IMR-90 (cell line): ENCODE measurements around the gene YTHDF2. TPM values are rescaled to one million over a fixed set of nuclear protein-coding genes. Genes with fewer than 3 reads are reported as not detected.

Experiments
- ATAC-seq: fragments of 200-7000 bp; cut with Tn5 transposase; 2 replicates; pipeline ENCODE4 v1.9.1; 2020; ENCODE audit warnings: low read depth, mild to moderate bottlenecking, moderate library complexity
- BruUV-seq: library from RNA; stranded (reverse); fragments of 400-500 nt; replicated peaks from 2 replicates; lab custom pipeline; 2021; lab: Mats Ljungman, UMichigan
- CTCF ChIA-PET: fragments of 300-600 bp; formaldehyde crosslinking; extraction: SDS; loops from one replicate; lab custom pipeline; 2021; ENCODE audit warnings: antibody characterized with exemption; lab: Yijun Ruan, JAX
- POLR2A ChIA-PET: fragments of 300-600 bp; sonication (Branson Sonifier 250); formaldehyde crosslinking; loops from one replicate; lab custom pipeline; 2022; ENCODE audit warnings: antibody characterized with exemption; ENCODE audit not compliant: unreplicated experiment; lab: Charles Lee
- DNase-seq: peaks from one replicate; pipeline ENCODE4 v3.0.0; 2013
- H2AFZ ChIP-seq: replicated peaks from 2 replicates; pipeline ENCODE3; 2013; ENCODE audit warnings: low read length, mild to moderate bottlenecking; ENCODE audit not compliant: poor library complexity
- H2AK5ac ChIP-seq: 2 replicates; pipeline ENCODE4 v1.6.1; 2013; ENCODE audit warnings: low read depth, low read length, inconsistent platforms
- H2AK9ac ChIP-seq: replicated peaks from 2 replicates; pipeline ENCODE3; 2013; ENCODE audit warnings: mild to moderate bottlenecking, low read depth, low read length, moderate library complexity; ENCODE audit not compliant: poor library complexity
- H2BK120ac ChIP-seq: 2 replicates; pipeline ENCODE4 v1.6.1; 2013; ENCODE audit warnings: low read depth, low read length, inconsistent platforms
- H2BK15ac ChIP-seq: 3 replicates; pipeline ENCODE4 v1.6.1; 2013; ENCODE audit warnings: low read depth, low read length, inconsistent platforms
- H2BK20ac ChIP-seq: 2 replicates; pipeline ENCODE4 v1.6.1; 2013; ENCODE audit warnings: low read depth, mild to moderate bottlenecking, inconsistent platforms, low read length, moderate library complexity
- H2BK5ac ChIP-seq: 2 replicates; pipeline ENCODE4 v1.6.1; 2013; ENCODE audit warnings: mild to moderate bottlenecking, low read depth, low read length, inconsistent platforms; ENCODE audit not compliant: poor library complexity, severe bottlenecking
- H3K14ac ChIP-seq: replicated peaks from 2 replicates; pipeline ENCODE4 v1.6.1; 2013; ENCODE audit warnings: low read depth, low read length, inconsistent platforms
- H3K18ac ChIP-seq: 2 replicates; pipeline ENCODE4 v1.6.1; 2013; ENCODE audit warnings: low read depth, low read length, control low read depth
- H3K23ac ChIP-seq: 2 replicates; pipeline ENCODE4 v1.6.1; 2013; ENCODE audit warnings: low read depth, low read length, inconsistent platforms
- H3K27ac ChIP-seq: 2 replicates; pipeline ENCODE4 v1.5.1; 2013; ENCODE audit warnings: mild to moderate bottlenecking, control low read depth, low read length; ENCODE audit not compliant: insufficient read depth
- H3K27me3 ChIP-seq: 2 replicates; pipeline ENCODE4 v1.6.1; 2013; ENCODE audit warnings: low read length; ENCODE audit not compliant: control insufficient read depth, insufficient read depth
- H3K36me3 ChIP-seq: 2 replicates; pipeline ENCODE4 v1.6.1; 2013; ENCODE audit warnings: low read length, mixed read lengths; ENCODE audit not compliant: control insufficient read depth, insufficient read depth
- H3K4ac ChIP-seq: 2 replicates; pipeline ENCODE4 v1.6.1; 2013; ENCODE audit warnings: low read depth, low read length, inconsistent platforms
- H3K4me1 ChIP-seq: 2 replicates; pipeline ENCODE4 v1.6.1; 2013; ENCODE audit warnings: low read length, mixed read lengths; ENCODE audit not compliant: control insufficient read depth, insufficient read depth
- H3K4me2 ChIP-seq: 2 replicates; pipeline ENCODE4 v1.6.1; 2013; ENCODE audit warnings: low read depth, mild to moderate bottlenecking, control low read depth, low read length, moderate library complexity
- H3K4me3 ChIP-seq: 2 replicates; pipeline ENCODE4 v1.5.1; 2013; ENCODE audit warnings: low read depth, mild to moderate bottlenecking, control low read depth, low read length, moderate library complexity; ENCODE audit not compliant: insufficient read depth
- H3K56ac ChIP-seq: 2 replicates; pipeline ENCODE4 v1.6.1; 2013; ENCODE audit warnings: low read length, inconsistent platforms; ENCODE audit not compliant: insufficient read depth; ENCODE audit errors: extremely low read depth
- H3K79me1 ChIP-seq, 2 experiments: 2 replicates each; pipeline ENCODE4 v1.6.1; 2013; ENCODE audit warnings: low read length in 2 of 2, inconsistent platforms in 1 of 2, low read depth in 1 of 2
- H3K9ac ChIP-seq: 2 replicates; pipeline ENCODE4 v1.6.1; 2013; ENCODE audit warnings: low read depth, low read length, control low read depth
- H3K9me1 ChIP-seq: 2 replicates; pipeline ENCODE4 v1.6.1; 2013; ENCODE audit warnings: low read length, inconsistent platforms; ENCODE audit not compliant: insufficient read depth
- H3K9me3 ChIP-seq: 2 replicates; pipeline ENCODE4 v1.6.1; 2013; ENCODE audit warnings: low read length; ENCODE audit not compliant: control insufficient read depth, insufficient read depth
- H4K20me1 ChIP-seq: 2 replicates; pipeline ENCODE4 v1.6.1; 2013; ENCODE audit warnings: low read length, inconsistent platforms; ENCODE audit not compliant: insufficient read depth
- H4K5ac ChIP-seq: 2 replicates; pipeline ENCODE4 v1.6.1; 2013; ENCODE audit warnings: mild to moderate bottlenecking, low read depth, low read length, control low read depth
- H4K8ac ChIP-seq, 2 experiments: 2 replicates each; pipeline ENCODE4 v1.6.1; 2013; ENCODE audit warnings: low read depth in 2 of 2, low read length in 2 of 2, control low read depth in 1 of 2, inconsistent platforms in 1 of 2
- H4K91ac ChIP-seq: 2 replicates; pipeline ENCODE4 v1.6.1; 2013; ENCODE audit warnings: low read depth, low read length, inconsistent platforms; ENCODE audit not compliant: insufficient read depth
- BHLHE40 ChIP-seq: fragments of 150-350 bp; IDR thresholded peaks from 2 replicates; pipeline ENCODE4 v1.6.1; 2016; ENCODE audit warnings: mild to moderate bottlenecking, low read depth, low read length
- CTCF ChIP-seq: conservative IDR thresholded peaks from 2 replicates; pipeline ENCODE4 v1.5.1; 2012; ENCODE audit warnings: mild to moderate bottlenecking, low read depth, low read length, improper control_type of control experiment
- ELK1 ChIP-seq: fragments of 150-350 bp; IDR thresholded peaks from 2 replicates; pipeline ENCODE4 v1.6.1; 2016; ENCODE audit warnings: low read depth, mild to moderate bottlenecking, low read length, moderate library complexity, borderline replicate concordance
- MAFK ChIP-seq: IDR thresholded peaks from 2 replicates; pipeline ENCODE4 v1.6.1; 2012; ENCODE audit warnings: low read depth, low read length, improper control_type of control experiment
- MAZ ChIP-seq: IDR thresholded peaks from 2 replicates; pipeline ENCODE4 v1.6.1; 2012; ENCODE audit warnings: low read depth, mild to moderate bottlenecking, low read length, improper control_type of control experiment, moderate library complexity, borderline replicate concordance
- MXI1 ChIP-seq: IDR thresholded peaks from 2 replicates; pipeline ENCODE4 v1.6.1; 2012; ENCODE audit warnings: low read depth, mild to moderate bottlenecking, low read length, moderate library complexity, borderline replicate concordance
- RAD21 ChIP-seq: IDR thresholded peaks from 2 replicates; pipeline ENCODE4 v1.6.1; 2012; ENCODE audit warnings: low read length, improper control_type of control experiment
- RCOR1 ChIP-seq: IDR thresholded peaks from 2 replicates; pipeline ENCODE4 v1.6.1; 2012; ENCODE audit warnings: mild to moderate bottlenecking, low read length, improper control_type of control experiment; ENCODE audit not compliant: insufficient replicate concordance
- RFX5 ChIP-seq: IDR thresholded peaks from 2 replicates; pipeline ENCODE4 v1.8.0; 2012; ENCODE audit warnings: low read depth, mild to moderate bottlenecking, low read length, moderate library complexity
- SMC3 ChIP-seq: fragments of 150-350 bp; IDR thresholded peaks from 2 replicates; pipeline ENCODE4 v1.6.1; 2016; ENCODE audit warnings: low read depth, mild to moderate bottlenecking, antibody characterized with exemption, low read length, moderate library complexity
- WGBS, 2 experiments: methylation state at CpG; one replicate each; pipeline versions ENCODE4 v1.1.5 to v1.1.7; 2013; ENCODE audit warnings: missing lambda C conversion rate in 2 of 2; ENCODE audit not compliant: insufficient read length in 1 of 2; ENCODE audit errors: extremely low coverage in 2 of 2; 5-methylcytosine and 5-hydroxymethylcytosine counted together
- dilution Hi-C: fragments of 300-500 bp; cut with HindIII; formaldehyde crosslinking; loops from one replicate; pipeline ENCODE4 v1.14.3; 2018; ENCODE audit warnings: low sequenced_read_pairs; ENCODE audit not compliant: unreplicated experiment
- in situ Hi-C: fragments of 300-500 bp; cut with MboI; formaldehyde crosslinking; loops from 3 replicates; pipeline ENCODE4 v1.14.3; 2019; ENCODE audit warnings: low sequenced_read_pairs, inconsistent platforms, mixed read lengths
- intact Hi-C: fragments of 100-400 bp; cut with micrococcal nuclease; formaldehyde crosslinking; loops from 2 replicates; pipeline ENCODE4 v1.10.0; 2022
- polyA plus RNA-seq, 3 experiments: library from polyadenylated mRNA; depleted of rRNA; stranded (reverse); fragments of >200 nt; gene quantifications; 2 replicates each; pipeline ENCODE4 v1.2.3, GENCODE V29; 2012; ENCODE audit warnings: low replicate concordance in 1 of 3
- total RNA-seq: library from RNA; depleted of rRNA; stranded (reverse); fragments of >200 nt; gene quantifications from 2 replicates; pipeline ENCODE4 v1.2.3, GENCODE V29; 2012

Gene YTHDF2
- total and polyA plus RNA-seq, 2 of the 4 experiments (the other 2 are of a cell fraction): 50.0 to 94.3 TPM

GRCh38 chr1:28756846-28757245 is 20.1 kb downstream of the YTHDF2 start:
- 75% methylated on average over 2 of the region's 5 CpGs; no CpG with 5 or more reads in 1 of the 2 experiments for WGBS, 2 experiments
- POLR2A ChIA-PET: interaction anchor here (0.6 kb wide), 1 partner anchor 140 kb away, joined by 3 read pairs; no protein-coding TSS in a partner anchor

More at GRCh38 chr1:28756846-28757245, 20.1 kb downstream of the YTHDF2 start:
- Histone ChIP-seq H2BK15ac (no peak overlapping the region), H2AK5ac (no peak overlapping the region), H3K23ac (no peak overlapping the region; the same call in 1 of the 2 replicates), H3K14ac (0 out of 2 replicates have a peak overlapping the region, but pooled peaks have one; percentile 1), H4K8ac (no peak overlapping the region), H4K20me1 (peaks cover 97% of the 10 kb centered on the region), H3K18ac (peak overlapping the region; percentile 75; the same call in 1 of the 2 replicates), H3K4me2 (peak overlapping the region; percentile 60; the same call in 1 of the 2 replicates), H3K4ac (0 out of 2 replicates have a peak overlapping the region, but pooled peaks have one; percentile 1), H3K9me1 (peaks cover 9% of the 10 kb centered on the region), H3K9me3 (no peaks in the 10 kb centered on the region), H3K36me3 (peaks cover 20% of the 10 kb centered on the region), H2BK20ac (no peak overlapping the region), H4K5ac (peak overlapping the region; percentile 44; the same call in 1 of the 2 replicates), H2AFZ (no peak overlapping the region), H4K91ac (no peak overlapping the region), H3K56ac (no peak overlapping the region), H3K9ac (peak overlapping the region; percentile 53; the same call in 1 of the 2 replicates), H2BK120ac (no peak overlapping the region), H3K4me1 (peaks cover 15% of the 10 kb centered on the region), H3K27ac (peak overlapping the region; percentile 84; the same call in 1 of the 2 replicates), H3K79me1 (peaks cover 9 to 65% of the 10 kb centered on the region in 2 experiments), H2BK5ac (peak overlapping the region; percentile 28), H2AK9ac (no peak overlapping the region), H3K27me3 (no peaks in the 10 kb centered on the region), H3K4me3 (no peak overlapping the region)
- CTCF ChIA-PET: interaction anchor here (0.6 to 1.0 kb wide), 3 partner anchors 10 to 123 kb away, joined by 3 read pairs; no protein-coding TSS in a partner anchor
- no TSS peak for BruUV-seq
- in situ Hi-C loops (no loop called here), dilution Hi-C loops (no loop called here), intact Hi-C loops (loop anchor here (2.0 kb wide), 1 partner anchor 108 kb away; the partner anchor contains the start of gene RNU11)
- DNase-seq (no peak), ATAC-seq (no peak; the same call in 1 of the 2 replicates)
- TF ChIP-seq MAZ: no peak
- TF ChIP-seq MXI1: no peak
- no peak for TF ChIP-seq MAFK
- TF ChIP-seq RAD21: no peak
- TF ChIP-seq RFX5: no peak
- peak; percentile 17; the same call in 1 of the 2 replicates for TF ChIP-seq CTCF
- TF ChIP-seq BHLHE40: no peak
- TF ChIP-seq SMC3: 0 out of 2 replicates have a peak, but pooled peaks have one; percentile 4
- no peak for TF ChIP-seq RCOR1
- no peak for TF ChIP-seq ELK1
